Natural killer cell treated with Interleukin-12 subunit alpha and Interleukin-12 subunit beta and Interleukin-15 and Interleukin-18, amount 100 ng/mL, for 72 hours (primary cell): ENCODE data around the gene DDR1. TPM values are rescaled to one million over a fixed set of nuclear protein-coding genes. Genes with fewer than 3 reads are reported as not detected.
"Not testable (repeated sequence)": the region's sequence is repeated elsewhere in the genome, so short reads cannot be mapped to it uniquely, and the experiment has no call there.

Source experiments
- ATAC-seq, 2 donors: fragments of 150-1000 bp; cut with Tn5 transposase in 1 of 2; sonication (Bioruptor Pico), chemical (Tn5 transposase) in 1 of 2; 2 replicates each; pipeline ENCODE4 v1.10.0; 2021
- DNase-seq: peaks from one replicate; pipeline ENCODE4 v3.0.0; 2022; ENCODE audit warnings: low spot score
- H3K27ac Mint-ChIP-seq, 2 donors: 1 replicate in 1 of 2; 2 replicates in 1 of 2; pipeline ENCODE4 v1.8.0; 2022; ENCODE audit warnings: mixed read lengths in 2 of 2, mild to moderate bottlenecking in 1 of 2, moderate library complexity in 1 of 2
- H3K27me3 Mint-ChIP-seq, 2 donors: 1 replicate in 1 of 2; 2 replicates in 1 of 2; pipeline ENCODE4 v1.8.0; 2022; ENCODE audit warnings: mixed read lengths in 2 of 2
- H3K36me3 Mint-ChIP-seq: one replicate; pipeline ENCODE4 v1.8.0; 2022; ENCODE audit warnings: mixed read lengths
- H3K4me1 Mint-ChIP-seq, 2 donors: 1 replicate in 1 of 2; 2 replicates in 1 of 2; pipeline ENCODE4 v1.8.0; 2022; ENCODE audit warnings: low read depth in 2 of 2, mixed read lengths in 2 of 2, mild to moderate bottlenecking in 1 of 2
- H3K4me3 Mint-ChIP-seq: one replicate; pipeline ENCODE4 v1.8.0; 2022; ENCODE audit warnings: mixed read lengths
- H3K9me3 Mint-ChIP-seq: 2 replicates; pipeline ENCODE4 v1.8.0; 2022; ENCODE audit warnings: mixed read lengths
- total RNA-seq, 2 donors: library from RNA; stranded (reverse); gene quantifications; one replicate each; pipeline ENCODE4 v1.2.3, GENCODE V29; 2022

DDR1 gene
- total RNA-seq, 2 donors from 2014 or later: 2.9 to 7.4 TPM

- H3K4me3 Mint-ChIP-seq: no peak overlapping the region
- H3K9me3 Mint-ChIP-seq: no peaks in the 10 kb centered on the region
- ATAC-seq: no peak
- no peak overlapping the region for H3K27ac Mint-ChIP-seq
- H3K36me3 Mint-ChIP-seq: no peaks in the 10 kb centered on the region
- no peaks in the 10 kb centered on the region for H3K4me1 Mint-ChIP-seq
- no peaks in the 10 kb centered on the region for H3K27me3 Mint-ChIP-seq
- DNase-seq: no peak
These were observed 16.6 kb downstream of the DDR1 start for GRCh38 chr6:30900863-30901417.

GRCh38 chr6:30901436-30901835 is 17.1 kb downstream of the DDR1 start:
- H3K9me3 Mint-ChIP-seq: no peaks in the 10 kb centered on the region
- H3K36me3 Mint-ChIP-seq: no peaks in the 10 kb centered on the region

GRCh38 chr6:30902196-30902595 is 17.9 kb downstream of the DDR1 start:
- H3K9me3 Mint-ChIP-seq, H3K27me3 Mint-ChIP-seq, H3K36me3 Mint-ChIP-seq, ATAC-seq, H3K4me3 Mint-ChIP-seq, DNase-seq, H3K4me1 Mint-ChIP-seq: not testable (repeated sequence)
- H3K27ac Mint-ChIP-seq: peak overlapping the region in 1 of 2 donors; percentile 6

More at GRCh38 chr6:30901436-30901835, 17.1 kb downstream of the DDR1 start:
- no peak overlapping the region for H3K4me3 Mint-ChIP-seq
- DNase-seq (no peak), ATAC-seq (no peak)
- no peak overlapping the region for H3K27ac Mint-ChIP-seq
- no peaks in the 10 kb centered on the region for H3K27me3 Mint-ChIP-seq
- H3K4me1 Mint-ChIP-seq: no peaks in the 10 kb centered on the region

- no peaks in the 10 kb centered on the region for H3K36me3 Mint-ChIP-seq
- ATAC-seq (no peak), DNase-seq (no peak)
- H3K9me3 Mint-ChIP-seq: no peaks in the 10 kb centered on the region
- H3K4me1 Mint-ChIP-seq: peaks cover 0 to 5% of the 10 kb centered on the region in 2 donors
- no peak overlapping the region for H3K4me3 Mint-ChIP-seq
- peak overlapping the region in 1 of 2 donors; percentile 6 for H3K27ac Mint-ChIP-seq
- H3K27me3 Mint-ChIP-seq: no peaks in the 10 kb centered on the region
These were observed 18.4 kb downstream of the DDR1 start for GRCh38 chr6:30902709-30903108.

GRCh38 chr6:30903236-30903635 is 18.9 kb downstream of the DDR1 start:
- Mint-ChIP-seq H3K36me3 (no peaks in the 10 kb centered on the region), H3K27ac (no peak overlapping the region), H3K4me1 (peaks cover 5 to 9% of the 10 kb centered on the region in 2 donors), H3K4me3 (no peak overlapping the region), H3K27me3 (no peaks in the 10 kb centered on the region), H3K9me3 (no peaks in the 10 kb centered on the region)
- ATAC-seq (no peak), DNase-seq (no peak)

GRCh38 chr6:30907290-30907757 is 23.0 kb downstream of the DDR1 start:
- not testable (repeated sequence) for DNase-seq, H3K27me3 Mint-ChIP-seq, ATAC-seq, H3K36me3 Mint-ChIP-seq, H3K9me3 Mint-ChIP-seq
- Mint-ChIP-seq H3K4me1 (peaks cover 18% of the 10 kb centered on the region in 2 donors), H3K27ac (peak overlapping the region; percentile 26 to 90), H3K4me3 (peak overlapping the region; percentile 100)

- peak within 1 kb of the TSS; percentile 100 for H3K4me3 Mint-ChIP-seq
- peaks cover 12% of the 10 kb centered on the region for H3K36me3 Mint-ChIP-seq
- no peaks in the 10 kb centered on the region for H3K27me3 Mint-ChIP-seq
- peak; percentile 98 to 99 for ATAC-seq
- peaks cover 18 to 22% of the 10 kb centered on the region in 2 donors for H3K4me1 Mint-ChIP-seq
- no peaks in the 10 kb centered on the region for H3K9me3 Mint-ChIP-seq
- DNase-seq: peak; percentile 96
- H3K27ac Mint-ChIP-seq: peak within 1 kb of the TSS; percentile 59 to 90
These were observed 23.7 kb downstream of the DDR1 start, which contains the start of gene GTF2H4 for GRCh38 chr6:30907758-30908591. GTF2H4 (plus strand) TSS chr6:30908207.

- peak overlapping the region; percentile 59 to 90 for H3K27ac Mint-ChIP-seq
- H3K4me1 Mint-ChIP-seq: peaks cover 24 to 25% of the 10 kb centered on the region in 2 donors
- no peak for DNase-seq
- no peak for ATAC-seq
- no peaks in the 10 kb centered on the region for H3K9me3 Mint-ChIP-seq
- no peaks in the 10 kb centered on the region for H3K27me3 Mint-ChIP-seq
- peak overlapping the region; percentile 100 for H3K4me3 Mint-ChIP-seq
- peaks cover 12% of the 10 kb centered on the region for H3K36me3 Mint-ChIP-seq
These were observed 24.4 kb downstream of the DDR1 start for GRCh38 chr6:30908700-30909099.

- H3K27ac Mint-ChIP-seq, H3K4me3 Mint-ChIP-seq: not testable (repeated sequence)
These were observed 26.2 kb downstream of the DDR1 start for GRCh38 chr6:30910473-30910872.

GRCh38 chr6:30912746-30913520 is 28.6 kb downstream of the DDR1 start:
- DNase-seq: no peak
- Mint-ChIP-seq H3K27me3 (no peaks in the 10 kb centered on the region), H3K36me3 (peaks cover 12% of the 10 kb centered on the region), H3K9me3 (no peaks in the 10 kb centered on the region), H3K4me1 (peaks cover 45 to 48% of the 10 kb centered on the region in 2 donors), H3K4me3 (peak overlapping the region; percentile 94), H3K27ac (peak overlapping the region; percentile 24 to 31)
- ATAC-seq: no peak

More at GRCh38 chr6:30910473-30910872, 26.2 kb downstream of the DDR1 start:
- not testable (repeated sequence) for H3K27me3 Mint-ChIP-seq, H3K9me3 Mint-ChIP-seq, ATAC-seq, DNase-seq
- peaks cover 12% of the 10 kb centered on the region for H3K36me3 Mint-ChIP-seq
- H3K4me1 Mint-ChIP-seq: peaks cover 33 to 38% of the 10 kb centered on the region in 2 donors

- H3K27ac Mint-ChIP-seq: peak overlapping the region in 1 of 2 donors; percentile 31
These were observed 29.4 kb downstream of the DDR1 start for GRCh38 chr6:30913721-30914075.

GRCh38 chr6:30914076-30914853 is 29.9 kb downstream of the DDR1 start, which contains the start of gene VARS2:
VARS2 (plus strand) TSS chr6:30914238; CDS start chr6:30914837, 599 bp downstream.
- H3K9me3 Mint-ChIP-seq: no peaks in the 10 kb centered on the region
- peak within 1 kb of the TSS; percentile 94 for H3K4me3 Mint-ChIP-seq

More at GRCh38 chr6:30913721-30914075, 29.4 kb downstream of the DDR1 start:
- Mint-ChIP-seq H3K27me3 (no peaks in the 10 kb centered on the region), H3K9me3 (no peaks in the 10 kb centered on the region), H3K4me1 (peaks cover 38 to 40% of the 10 kb centered on the region in 2 donors), H3K36me3 (peaks cover 14% of the 10 kb centered on the region), H3K4me3 (peak overlapping the region; percentile 94)
- no peak for DNase-seq
- ATAC-seq: no peak

More at GRCh38 chr6:30914076-30914853, 29.9 kb downstream of the DDR1 start, which contains the start of gene VARS2:
- Mint-ChIP-seq H3K4me1 (peaks cover 33 to 35% of the 10 kb centered on the region in 2 donors), H3K27ac (peak within 1 kb of the TSS; percentile 78 to 89), H3K36me3 (peaks cover 19% of the 10 kb centered on the region), H3K27me3 (no peaks in the 10 kb centered on the region)
- DNase-seq (peak; percentile 93), ATAC-seq (peak; percentile 97 to 98)
